HT-29 (cell line): Measurements from ENCODE around the gene DAZAP1. TPM values are rescaled to one million over a fixed set of nuclear protein-coding genes. Genes with fewer than 3 reads are reported as not detected.

Experiments
- total RNA-seq: library from RNA; depleted of rRNA; stranded (reverse); fragments of >200 nt; shearing (Covaris generic); gene quantifications from 2 replicates; pipeline ENCODE4 v1.2.3, GENCODE V29; 2014; rRNA removed

DAZAP1 gene
- total RNA-seq, 1 experiment from 2014 or later = 234 TPM

Other genes starting within 250 kb of the DAZAP1 start
- gene SBNO2, start 233.3 kb upstream of the DAZAP1 start, total RNA-seq = 49.6 and 50.5 TPM in 2 replicates
- 101 and 114 TPM in 2 replicates for gene STK11, start 201.8 kb upstream of the DAZAP1 start, total RNA-seq
- gene CBARP, start 169.6 kb upstream of the DAZAP1 start, total RNA-seq = 2.4 and 3.9 TPM in 2 replicates
- 142 and 159 TPM in 2 replicates for gene ATP5F1D, start 165.8 kb upstream of the DAZAP1 start, total RNA-seq
- 32.5 and 38.6 TPM in 2 replicates for gene MIDN, start 159.0 kb upstream of the DAZAP1 start, total RNA-seq
- 72.3 and 72.7 TPM in 2 replicates for gene CIRBP, start 138.3 kb upstream of the DAZAP1 start, total RNA-seq
- gene FAM174C, start 132.1 kb upstream of the DAZAP1 start, total RNA-seq = 156 and 183 TPM in 2 replicates
- gene EFNA2, start 121.7 kb upstream of the DAZAP1 start, total RNA-seq = 43.6 and 48.5 TPM in 2 replicates
- 133 and 170 TPM in 2 replicates for gene NDUFS7, start 23.7 kb upstream of the DAZAP1 start, total RNA-seq
- 0.26 and 0.97 TPM in 2 replicates for gene GAMT, start 6.0 kb upstream of the DAZAP1 start, total RNA-seq
- 2,135 and 2,483 TPM in 2 replicates for gene RPS15, start 30.8 kb downstream of the DAZAP1 start, total RNA-seq
- gene APC2, start 42.5 kb downstream of the DAZAP1 start, total RNA-seq = 0.16 and 0.43 TPM in 2 replicates
- gene C19orf25, start 71.6 kb downstream of the DAZAP1 start, total RNA-seq = 56.0 and 72.9 TPM in 2 replicates
- gene PCSK4, start 82.8 kb downstream of the DAZAP1 start, total RNA-seq = 0.99 and 2.1 TPM in 2 replicates
- 23.1 and 26.6 TPM in 2 replicates for gene REEP6, start 83.6 kb downstream of the DAZAP1 start, total RNA-seq
- 1.3 and 3.9 TPM in 2 replicates for gene ADAMTSL5, start 105.4 kb downstream of the DAZAP1 start, total RNA-seq
- not detected in 2 replicates for gene PLK5, start 116.5 kb downstream of the DAZAP1 start, total RNA-seq
- gene MEX3D, start 160.7 kb downstream of the DAZAP1 start, total RNA-seq = 75.4 and 90.6 TPM in 2 replicates
- gene MBD3, start 185.3 kb downstream of the DAZAP1 start, total RNA-seq = 202 and 231 TPM in 2 replicates
- gene UQCR11, start 197.9 kb downstream of the DAZAP1 start, total RNA-seq = 121 and 155 TPM in 2 replicates
- 241 and 271 TPM in 2 replicates for gene TCF3, start 245.0 kb downstream of the DAZAP1 start, total RNA-seq